ENCODE results near the gene GALNT10.
A peak's percentile ranks its signal among the peaks of the same experiment; 100 is the strongest.

GALNT10 gene

GRCh38 chr5:154202379-154203260, 12.1 kb downstream of the GALNT10 start:
- DNase-seq (ENCODE audit: low spot score): no peak

GRCh38 chr5:154203798-154204578, 13.5 kb downstream of the GALNT10 start:
- no peak for DNase-seq (ENCODE audit: low spot score)

GRCh38 chr5:154205441-154206117, 15.0 kb downstream of the GALNT10 start:
- no peak for DNase-seq (ENCODE audit: low spot score)

DNA sequence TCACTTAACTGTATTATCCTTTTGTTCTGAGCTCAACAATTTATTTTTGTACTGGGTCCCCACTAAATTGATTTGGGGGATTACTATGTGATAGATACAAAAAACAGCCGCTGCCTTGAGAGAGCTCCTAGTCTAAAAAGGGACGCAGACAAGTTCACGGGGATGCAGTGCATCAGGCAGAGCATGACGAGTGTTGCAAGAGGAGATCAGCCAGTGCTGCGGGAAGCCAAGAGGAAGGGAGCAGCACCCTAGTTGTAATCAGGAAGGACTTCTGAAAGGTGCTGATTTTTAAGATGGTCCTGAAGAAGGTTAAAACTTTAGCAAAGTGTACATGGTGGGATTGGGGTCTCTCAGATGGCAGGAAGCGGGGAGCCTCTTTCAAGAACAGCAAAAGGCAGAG, 15.8 kb downstream of the GALNT10 start:
- DNase-seq (ENCODE audit: low spot score): no peak

- DNase-seq (ENCODE audit: low spot score): no peak
Observed at GRCh38 chr5:154207204-154207603, 16.7 kb downstream of the GALNT10 start.

DNA sequence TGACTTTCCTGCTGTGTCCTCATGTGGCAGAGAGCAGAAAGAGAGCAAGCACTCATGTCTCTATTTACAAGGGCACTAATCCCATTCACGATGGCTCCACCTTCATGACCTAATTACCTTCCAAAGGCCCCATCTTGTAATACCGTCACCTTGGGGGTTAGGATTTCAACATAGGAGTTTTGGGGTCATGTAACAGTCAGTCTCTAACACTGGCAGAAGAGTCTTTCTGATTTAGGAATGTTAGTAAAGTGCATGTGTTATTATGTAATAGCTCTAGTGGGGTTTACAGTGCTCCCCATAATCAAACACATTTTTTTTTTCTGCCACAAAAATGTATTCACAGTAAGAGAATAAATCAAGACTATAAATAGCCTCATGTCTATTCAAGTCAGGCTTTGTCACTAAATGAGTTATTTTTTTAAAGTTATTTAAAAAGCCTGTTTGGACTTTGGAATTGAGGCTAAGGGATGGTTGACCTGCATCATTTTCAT, 19.1 kb downstream of the GALNT10 start:
- DNase-seq (ENCODE audit: low spot score): no peak

DNA sequence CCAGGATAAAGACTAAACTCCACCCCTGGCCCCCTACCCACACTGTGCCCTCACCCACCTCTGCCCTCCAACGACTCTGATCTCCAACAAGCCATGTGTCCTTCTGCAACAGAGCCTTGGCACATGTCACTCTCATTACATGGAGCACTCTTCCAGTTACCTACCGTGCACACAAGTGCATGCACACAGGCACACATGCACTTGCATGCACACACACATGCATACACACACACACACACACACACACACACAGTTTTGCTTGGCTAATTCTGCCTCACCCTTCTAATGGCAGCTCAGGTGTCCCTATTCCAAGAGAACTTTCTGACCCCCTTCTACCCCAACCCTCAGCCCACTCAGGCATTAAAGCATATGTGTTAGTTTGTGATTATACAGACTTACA, 19.6 kb downstream of the GALNT10 start:
- no peak for DNase-seq (ENCODE audit: low spot score)

- no peak for DNase-seq (ENCODE audit: low spot score)
Observed at GRCh38 chr5:154211641-154212390, 21.3 kb downstream of the GALNT10 start.

DNA sequence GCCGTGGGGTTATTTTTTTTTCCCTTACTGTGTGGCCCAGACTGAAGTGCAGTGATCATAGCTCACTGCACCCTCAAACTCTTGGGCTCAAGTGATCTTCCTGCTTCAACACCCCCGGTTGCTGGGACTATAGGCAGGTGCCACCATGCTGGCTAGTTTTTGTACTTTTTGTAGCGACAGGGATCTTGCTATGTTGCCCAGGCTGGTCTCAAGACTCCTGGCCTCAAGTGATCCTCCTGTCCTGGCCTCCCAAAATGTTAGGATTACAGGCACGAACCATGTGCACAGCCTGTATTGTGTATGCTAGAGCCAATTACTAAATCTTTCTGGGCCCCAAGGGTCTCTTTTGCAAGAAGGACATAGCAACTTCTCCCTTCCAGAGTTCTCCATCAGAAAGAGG, 23.1 kb downstream of the GALNT10 start:
- no peak for DNase-seq (ENCODE audit: low spot score)

DNA sequence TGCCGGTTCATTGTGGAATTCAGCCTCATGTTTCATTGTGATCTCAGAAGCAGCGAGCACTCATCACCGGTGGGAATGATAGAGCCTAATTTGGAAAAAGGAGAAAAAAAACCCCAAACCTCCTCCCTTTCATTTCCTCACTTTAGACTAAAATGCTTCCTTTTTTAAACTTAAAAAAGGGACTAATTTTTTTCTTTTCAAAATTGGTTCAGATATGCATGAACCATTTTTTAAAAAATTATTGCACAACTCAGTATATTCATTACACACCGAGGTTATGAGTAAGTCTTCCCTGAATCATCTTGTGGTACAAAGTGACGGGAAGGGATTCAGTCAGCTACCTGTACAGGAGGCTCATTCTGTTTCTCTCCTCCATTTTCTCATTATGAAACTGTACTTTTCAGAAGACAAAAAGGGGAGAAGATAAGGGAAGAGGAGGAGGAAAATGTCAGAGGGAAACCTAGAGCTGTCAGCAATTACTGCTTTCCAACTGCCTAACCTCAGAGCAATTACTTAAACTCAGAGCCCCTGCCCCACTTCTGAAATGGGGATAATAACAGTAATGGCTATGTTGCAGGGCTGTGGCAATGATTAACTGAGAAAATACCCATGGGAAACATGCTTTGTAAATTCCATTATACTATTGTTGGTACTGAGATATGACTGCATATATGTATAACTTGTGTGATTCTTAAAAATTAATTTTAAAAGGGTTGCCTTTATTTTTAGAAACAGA, 24.0 kb downstream of the GALNT10 start:
- peak; percentile 56 for DNase-seq (ENCODE audit: low spot score)

DNA sequence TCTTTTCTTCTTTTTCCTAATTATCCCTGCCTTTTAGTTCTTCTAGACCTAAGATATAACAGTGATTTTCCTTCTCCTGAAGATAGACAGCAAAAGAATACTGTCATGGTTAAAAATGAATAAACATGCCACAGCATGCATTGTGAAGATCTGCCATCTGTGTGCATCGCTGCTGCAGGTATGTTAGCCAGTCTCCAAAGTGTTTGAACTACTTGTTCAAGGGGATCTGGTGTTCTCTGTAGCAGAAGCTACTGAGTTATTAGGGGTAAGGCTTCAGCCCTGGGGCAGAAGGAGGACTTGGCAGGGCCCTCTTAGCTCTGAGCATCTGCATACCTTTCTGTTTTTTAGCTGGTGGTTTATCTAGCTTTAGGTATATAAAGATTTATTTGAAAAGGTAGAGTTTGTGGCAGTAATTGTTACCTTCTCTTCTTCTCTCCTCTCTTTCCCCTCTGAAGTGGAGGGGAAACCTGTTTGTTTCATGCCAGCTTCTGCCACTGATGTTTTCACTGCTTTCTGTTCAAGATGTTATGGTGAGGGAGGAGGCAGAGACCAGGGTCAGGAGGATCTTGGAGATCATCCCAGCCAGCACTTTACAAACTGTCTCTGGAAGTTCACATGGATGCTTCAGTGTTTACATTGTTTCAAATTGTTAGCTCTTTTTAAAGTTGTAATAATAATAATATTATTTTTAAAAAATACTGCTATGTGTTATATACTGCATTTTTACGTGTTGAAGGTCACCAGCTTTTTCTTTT, 25.2 kb downstream of the GALNT10 start:
- DNase-seq (ENCODE audit: low spot score): no peak

DNA sequence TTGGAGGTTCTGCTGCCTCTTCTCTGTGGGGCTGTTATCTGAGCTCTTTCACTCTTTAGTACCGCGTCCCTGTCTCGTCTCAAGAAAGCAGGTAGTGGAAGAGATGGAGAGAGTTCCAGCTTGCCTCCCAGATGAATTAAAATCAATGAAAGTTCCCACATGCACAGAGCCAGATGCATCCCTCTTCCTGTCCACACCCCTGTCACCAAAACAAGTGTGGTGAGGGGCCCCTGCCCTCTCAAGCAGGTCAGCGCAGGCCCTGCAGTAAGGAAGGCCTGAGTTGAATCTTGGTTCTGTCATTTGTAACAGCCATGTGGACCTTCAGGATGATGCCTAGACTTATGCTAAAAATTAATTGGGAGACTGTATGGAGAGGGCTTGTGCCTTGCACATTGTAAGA, 26.9 kb downstream of the GALNT10 start:
- no peak for DNase-seq (ENCODE audit: low spot score)

- no peak for DNase-seq (ENCODE audit: low spot score)
Observed at GRCh38 chr5:154218786-154219185, 28.3 kb downstream of the GALNT10 start.

- DNase-seq (ENCODE audit: low spot score): peak; percentile 62
Observed at GRCh38 chr5:154220625-154221024, 30.1 kb downstream of the GALNT10 start.

DNA sequence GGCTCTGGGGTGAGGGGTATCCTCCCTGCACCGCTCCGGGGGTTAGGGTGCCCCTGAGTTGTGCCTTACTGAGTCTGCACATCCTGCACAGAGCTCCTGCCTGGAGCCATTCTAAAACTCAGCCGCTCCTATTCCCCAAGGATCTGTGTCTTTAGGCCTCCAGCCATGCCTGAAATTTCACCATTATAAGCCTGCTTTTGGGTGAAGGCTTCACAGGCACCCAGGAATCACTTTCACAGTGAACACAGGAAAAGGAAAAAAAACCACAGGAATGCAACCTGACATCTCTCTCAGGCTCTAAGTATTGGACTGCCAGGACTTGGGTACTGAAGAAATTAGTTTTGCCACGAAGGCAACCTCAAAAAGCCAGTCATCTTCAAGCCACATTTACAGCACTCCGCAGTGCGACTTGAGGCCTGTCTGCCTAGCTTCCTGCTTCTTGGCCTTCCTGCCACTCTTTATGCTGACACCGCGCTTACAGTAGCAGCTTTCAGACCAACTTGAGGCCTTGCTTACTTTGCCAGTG, 30.9 kb downstream of the GALNT10 start:
- DNase-seq (ENCODE audit: low spot score): no peak

GRCh38 chr5:154222414-154222813, 31.9 kb downstream of the GALNT10 start:
- DNase-seq (ENCODE audit: low spot score): no peak

DNA sequence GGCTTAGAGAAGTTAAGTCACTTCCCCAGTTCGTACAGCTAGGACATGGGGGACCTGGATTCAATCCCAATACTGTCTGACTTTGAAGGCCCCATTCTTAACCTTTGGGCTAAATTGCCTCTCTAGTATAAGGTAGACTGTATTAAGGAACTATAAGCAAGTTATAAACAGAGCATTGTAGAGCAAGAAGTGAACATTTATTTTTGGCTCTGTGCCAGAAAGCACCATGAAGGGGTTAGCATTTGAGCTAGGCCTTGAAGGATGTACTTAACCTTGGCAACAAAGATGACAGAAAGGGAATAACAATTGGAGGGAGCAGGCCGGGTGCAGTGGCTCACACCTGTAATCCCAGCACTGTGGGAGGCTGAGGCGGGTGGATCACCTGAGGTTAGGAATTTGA, 32.8 kb downstream of the GALNT10 start:
- DNase-seq (ENCODE audit: low spot score): no peak

GRCh38 chr5:154227090-154227489, 36.6 kb downstream of the GALNT10 start:
- DNase-seq (ENCODE audit: low spot score): no peak

- no peak for DNase-seq (ENCODE audit: low spot score)
Observed at GRCh38 chr5:154228696-154229095, 38.2 kb downstream of the GALNT10 start.

DNA sequence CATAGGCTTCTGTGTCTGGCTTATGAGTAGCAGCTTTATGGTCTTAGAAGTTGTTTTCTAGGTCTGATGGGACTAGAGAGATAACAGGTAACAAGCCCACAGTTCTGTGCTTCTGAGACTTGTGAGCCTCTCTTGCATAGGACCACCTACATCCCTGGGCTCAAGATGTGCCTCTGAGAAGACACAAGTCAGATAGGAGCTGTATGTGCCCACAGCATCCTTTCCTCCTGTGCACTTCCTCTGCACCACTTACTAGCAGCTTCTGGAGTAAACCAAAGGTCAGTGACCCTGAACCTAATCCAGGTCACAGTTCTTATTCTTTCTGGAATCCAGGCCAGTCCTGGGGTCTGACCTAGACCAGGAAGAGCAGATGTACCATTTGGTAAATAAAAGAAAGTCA, 40.0 kb downstream of the GALNT10 start:
- no peak for DNase-seq (ENCODE audit: low spot score)
